NB4 (cell line): ENCODE measurements around the gene LIN7C.

ENCODE experiments used
- CTCF ChIP-seq: IDR thresholded peaks from one replicate; pipeline ENCODE4 v1.5.1; 2012; ENCODE audit warnings: low read depth, low read length
- MAX ChIP-seq: IDR thresholded peaks from 2 replicates; pipeline ENCODE4 v1.6.1; 2011; ENCODE audit warnings: low read depth, low read length

- no peak for TF ChIP-seq CTCF
- no peak for TF ChIP-seq MAX
Observed at GRCh38 chr11:27504205-27504604, 2.4 kb downstream of the LIN7C start.
